Upper lobe of left lung (tissue), 6 donors: ENCODE measurements around the gene FBXW5. TPM values are rescaled to one million over a fixed set of nuclear protein-coding genes. Genes with fewer than 3 reads are reported as not detected.

Source experiments
- ATAC-seq, 2 donors: fragments of 200-7000 bp; cut with Tn5 transposase; one replicate each; pipeline ENCODE4 v1.9.1; 2022; ENCODE audit warnings: mild to moderate bottlenecking in 2 of 2, moderate library complexity in 2 of 2; ENCODE audit not compliant: low FRiP score in 2 of 2
- DNase-seq, 2 donors: peaks; one replicate each; pipeline ENCODE4 v3.0.0-alpha.2; 2019 to 2020
- H3K27ac ChIP-seq, 4 donors: fragments of 200-600 bp; sonication (generic); one replicate each; pipeline ENCODE4 v1.5.1; 2016 to 2019
- H3K27me3 ChIP-seq, 4 donors: fragments of 200-600 bp; sonication (generic); one replicate each; pipeline ENCODE4 v1.5.1; 2017 to 2019
- H3K36me3 ChIP-seq, 4 donors: fragments of 200-600 bp; sonication (generic); one replicate each; pipeline ENCODE4 v1.5.1; 2016 to 2019
- H3K4me1 ChIP-seq, 4 donors: fragments of 200-600 bp; sonication (generic); one replicate each; pipeline ENCODE4 v1.5.1; 2018 to 2019
- H3K4me3 ChIP-seq, 4 donors: fragments of 200-600 bp; sonication (generic); one replicate each; pipeline ENCODE4 v1.5.1; 2017 to 2019; ENCODE audit warnings: mild to moderate bottlenecking in 2 of 4, moderate library complexity in 1 of 4
- H3K9me3 ChIP-seq, 4 donors: fragments of 200-600 bp; sonication (generic); one replicate each; pipeline ENCODE4 v1.5.1; 2018 to 2019
- CTCF ChIP-seq, 6 experiments: fragments of 450-650 bp in 4 of 6; fragments of 200-600 bp in 2 of 6; sonication (generic) in 2 of 6; IDR thresholded peaks; one replicate each; pipeline ENCODE4 v1.5.1; 2016 to 2019; ENCODE audit warnings: antibody characterized with exemption in 6 of 6
- EP300 ChIP-seq, 4 donors: sonication (generic); formaldehyde crosslinking; IDR thresholded peaks; one replicate each; pipeline ENCODE4 v1.5.1; 2017; ENCODE audit warnings: antibody characterized with exemption in 4 of 4, control low read depth in 2 of 4
- POLR2A ChIP-seq, 4 donors: fragments of 450-650 bp; IDR thresholded peaks; one replicate each; pipeline ENCODE4 v1.5.1; 2016 to 2017; ENCODE audit warnings: antibody characterized with exemption in 4 of 4, mild to moderate bottlenecking in 2 of 4
- POLR2AphosphoS5 ChIP-seq, 2 donors: sonication (generic); formaldehyde crosslinking; IDR thresholded peaks; one replicate each; pipeline ENCODE4 v1.5.1; 2017; ENCODE audit warnings: antibody characterized with exemption in 2 of 2
- WGBS, 2 donors: methylation state at CpG; one replicate each; pipeline ENCODE4 v1.1.5; 2017 to 2018; 5-methylcytosine and 5-hydroxymethylcytosine counted together
- total RNA-seq, 6 donors: library from RNA; depleted of rRNA in 4 of 6; stranded (reverse); fragments of >200 nt in 4 of 6; gene quantifications; one replicate each; pipeline versions ENCODE4 v1.1.0 to v1.2.1, GENCODE V29; 2016 to 2021
- donor health status: DM: no; HTN: no; CAD: no; lungs with moderate emphysema.
- donor health status: DM: no; HTN: yes; CAD: no; lungs with severe emphysema.

Gene FBXW5
- total RNA-seq, 6 donors from 2014 or later = 93.3 to 191 (median 153) TPM

GRCh38 chr9:136968333-136969127, 24.0 kb upstream of the FBXW5 start:
- no peak for TF ChIP-seq POLR2AphosphoS5 (IDR thresholded peaks at IDR 0.05)
- no peak for TF ChIP-seq CTCF (IDR thresholded peaks at IDR 0.05)
- TF ChIP-seq POLR2A (IDR thresholded peaks at IDR 0.05) = no peak
- TF ChIP-seq EP300 (IDR thresholded peaks at IDR 0.05) = no peak
- peak in 1 of 2 donors; percentile 54 for DNase-seq
- Histone ChIP-seq H3K27ac (no peak overlapping the region), H3K27me3 (no peaks in the 10 kb centered on the region), H3K4me3 (no peak overlapping the region), H3K9me3 (no peaks in the 10 kb centered on the region), H3K4me1 (peaks cover 7 to 20% (median 13%) of the 10 kb centered on the region in 4 donors), H3K36me3 (no peaks in the 10 kb centered on the region)
- WGBS, 2 donors = 76 to 81% methylated on average over 5 to 14 of the region's 17 CpGs
- no peak for ATAC-seq

- Histone ChIP-seq H3K4me1 (peaks cover 7 to 20% (median 15%) of the 10 kb centered on the region in 4 donors), H3K27ac (no peak overlapping the region), H3K36me3 (no peaks in the 10 kb centered on the region), H3K9me3 (no peaks in the 10 kb centered on the region), H3K27me3 (no peaks in the 10 kb centered on the region), H3K4me3 (no peak overlapping the region)
- TF ChIP-seq CTCF (IDR thresholded peaks at IDR 0.05) = no peak
- no peak for TF ChIP-seq POLR2A (IDR thresholded peaks at IDR 0.05)
- TF ChIP-seq POLR2AphosphoS5 (IDR thresholded peaks at IDR 0.05) = no peak
- no peak for TF ChIP-seq EP300 (IDR thresholded peaks at IDR 0.05)
- no peak for ATAC-seq
- 20 to 21% methylated on average over 21 to 23 of the region's 23 CpGs for WGBS, 2 donors
- peak in 1 of 2 donors; percentile 41 for DNase-seq
Observed at GRCh38 chr9:136965771-136966484, 21.4 kb upstream of the FBXW5 start.

GRCh38 chr9:136964833-136965422, 20.4 kb upstream of the FBXW5 start:
- Histone ChIP-seq H3K36me3 (no peaks in the 10 kb centered on the region), H3K9me3 (no peaks in the 10 kb centered on the region), H3K4me1 (peaks cover 7 to 20% (median 15%) of the 10 kb centered on the region in 4 donors), H3K4me3 (no peak overlapping the region), H3K27me3 (no peaks in the 10 kb centered on the region), H3K27ac (no peak overlapping the region)
- DNase-seq (peak in 1 of 2 donors; percentile 65), ATAC-seq (no peak)
- TF ChIP-seq POLR2A (IDR thresholded peaks at IDR 0.05) (no peak), CTCF (IDR thresholded peaks at IDR 0.05) (no peak), POLR2AphosphoS5 (IDR thresholded peaks at IDR 0.05) (no peak), EP300 (IDR thresholded peaks at IDR 0.05) (no peak)
- 88 to 89% methylated on average over 26 of the region's 26 CpGs for WGBS, 2 donors

GRCh38 chr9:136964171-136964689, 19.7 kb upstream of the FBXW5 start:
- no peak for ATAC-seq
- WGBS, 2 donors = 75% methylated on average over 18 of the region's 22 CpGs; no CpG with 5 or more reads in 1 of the 2 donors
- Histone ChIP-seq H3K4me1 (peaks cover 7 to 26% (median 18%) of the 10 kb centered on the region in 4 donors), H3K36me3 (no peaks in the 10 kb centered on the region), H3K27me3 (no peaks in the 10 kb centered on the region), H3K27ac (no peak overlapping the region), H3K9me3 (no peaks in the 10 kb centered on the region), H3K4me3 (no peak overlapping the region)
- DNase-seq = peak in 1 of 2 donors; percentile 64
- no peak for TF ChIP-seq EP300 (IDR thresholded peaks at IDR 0.05)
- TF ChIP-seq POLR2AphosphoS5 (IDR thresholded peaks at IDR 0.05) = no peak
- no peak for TF ChIP-seq CTCF (IDR thresholded peaks at IDR 0.05)
- no peak for TF ChIP-seq POLR2A (IDR thresholded peaks at IDR 0.05)
